COLO829 (cell line): ENCODE data around the gene SAPCD2.

ENCODE experiments used
- DNase-seq: peaks from one replicate; pipeline ENCODE4 v3.0.0; 2012; ENCODE audit warnings: low spot score

SAPCD2 gene

GRCh38 chr9:137107312-137107921, 37.1 kb upstream of the SAPCD2 start:
- DNase-seq: no peak

GRCh38 chr9:137106662-137107250, 36.4 kb upstream of the SAPCD2 start:
- no peak for DNase-seq

GRCh38 chr9:137105814-137106661, 35.7 kb upstream of the SAPCD2 start:
- DNase-seq: no peak

GRCh38 chr9:137103206-137103999, 33.0 kb upstream of the SAPCD2 start:
- no peak for DNase-seq

GRCh38 chr9:137099231-137099630, 28.9 kb upstream of the SAPCD2 start:
- no peak for DNase-seq

GRCh38 chr9:137097761-137098462, 27.6 kb upstream of the SAPCD2 start:
- no peak for DNase-seq

GRCh38 chr9:137096785-137097546, 26.6 kb upstream of the SAPCD2 start:
- DNase-seq: no peak

GRCh38 chr9:137095664-137096517, 25.5 kb upstream of the SAPCD2 start:
- DNase-seq: no peak

GRCh38 chr9:137089232-137089947, 19.0 kb upstream of the SAPCD2 start:
- DNase-seq: no peak

- no peak for DNase-seq
These were observed 17.8 kb upstream of the SAPCD2 start for GRCh38 chr9:137088121-137088520.

- DNase-seq: no peak
These were observed 17.1 kb upstream of the SAPCD2 start for GRCh38 chr9:137087409-137087925.

- DNase-seq: peak; percentile 99
These were observed 16.4 kb upstream of the SAPCD2 start, which contains the start of gene MAN1B1 for GRCh38 chr9:137086531-137087408. MAN1B1 (plus strand) TSS chr9:137086985; CDS start chr9:137087000, 15 bp downstream.

- no peak for DNase-seq
These were observed 15.7 kb upstream of the SAPCD2 start for GRCh38 chr9:137085920-137086530.

GRCh38 chr9:137084526-137084925, 14.2 kb upstream of the SAPCD2 start:
- no peak for DNase-seq

- peak; percentile 73 for DNase-seq
These were observed 13.1 kb upstream of the SAPCD2 start for GRCh38 chr9:137083394-137084004.

GRCh38 chr9:137082925-137083290, 12.6 kb upstream of the SAPCD2 start:
- DNase-seq: no peak
